Mesodermal cell (in vitro differentiated cells): ENCODE measurements around the gene CNIH4. TPM values are rescaled to one million over a fixed set of nuclear protein-coding genes. Genes with fewer than 3 reads are reported as not detected.
A peak's percentile ranks its signal among the peaks of the same experiment; 100 is the strongest.
"Not testable (repeated sequence)": the region's sequence is repeated elsewhere in the genome, so short reads cannot be mapped to it uniquely, and the experiment has no call there.

Experiments used
- H3K27ac ChIP-seq: 2 replicates; pipeline ENCODE4 v1.7.0; 2013; ENCODE audit warnings: mild to moderate bottlenecking, low read depth, low read length, moderate library complexity; ENCODE audit not compliant: severe bottlenecking
- H3K36me3 ChIP-seq: 2 replicates; pipeline ENCODE4 v1.7.1; 2013; ENCODE audit warnings: mild to moderate bottlenecking, low read length, moderate library complexity; ENCODE audit not compliant: control insufficient read depth, insufficient read depth
- H3K4me1 ChIP-seq: one replicate; pipeline ENCODE4 v1.7.1; 2013; ENCODE audit warnings: mild to moderate bottlenecking, low read length; ENCODE audit not compliant: insufficient read depth, control insufficient read depth, poor library complexity, severe bottlenecking
- H3K4me3 ChIP-seq: 2 replicates; pipeline ENCODE4 v1.7.0; 2013; ENCODE audit warnings: low read length, control low read depth, mild to moderate bottlenecking; ENCODE audit not compliant: insufficient read depth, poor library complexity, severe bottlenecking; ENCODE audit errors: extremely low read depth
- H3K9me3 ChIP-seq: 2 replicates; pipeline ENCODE4 v1.7.1; 2013; ENCODE audit warnings: mild to moderate bottlenecking, low read length, moderate library complexity; ENCODE audit not compliant: control insufficient read depth
- WGBS, 2 experiments: methylation state at CpG; one replicate each; pipeline ENCODE4 v1.1.5; 2013; ENCODE audit warnings: missing lambda C conversion rate in 2 of 2; ENCODE audit not compliant: insufficient coverage in 2 of 2; 5-methylcytosine and 5-hydroxymethylcytosine counted together
- polyA plus RNA-seq, 2 experiments: library from polyadenylated mRNA; stranded (reverse); fragments of 50-300 nt; gene quantifications; one replicate each; pipeline ENCODE4 v1.2.3, GENCODE V29; 2013

CNIH4 gene
- 117 TPM for polyA plus RNA-seq (2013, experiment 1 of 2)
- 125 TPM for polyA plus RNA-seq (2013, experiment 2 of 2)

- H3K4me3 ChIP-seq: peak within 1 kb of the TSS; percentile 85
- H3K9me3 ChIP-seq: no peaks in the 10 kb centered on the region
- 0% methylated on average over 52 to 66 of the region's 78 CpGs for WGBS, 2 experiments
- peaks cover 9% of the 10 kb centered on the region for H3K4me1 ChIP-seq
- H3K27ac ChIP-seq: peak within 1 kb of the TSS; percentile 36
- H3K36me3 ChIP-seq: peaks cover 30% of the 10 kb centered on the region
Observed at GRCh38 chr1:224356685-224357625, at the start of gene CNIH4. Gene CNIH4, plus strand, starts transcription at chr1:224356879. Its CDS starts 46 bp downstream, at chr1:224356925.

GRCh38 chr1:224308064-224308463, 48.6 kb upstream of the CNIH4 start:
- Histone ChIP-seq H3K9me3 (no peaks in the 10 kb centered on the region), H3K27ac (no peak overlapping the region), H3K36me3 (peaks cover 81% of the 10 kb centered on the region), H3K4me3 (no peak overlapping the region), H3K4me1 (no peaks in the 10 kb centered on the region)
- WGBS, 2 experiments: 92 to 93% methylated on average over 1 of the region's 3 CpGs

- H3K36me3 ChIP-seq: peaks cover 80% of the 10 kb centered on the region
- not testable (repeated sequence) for H3K27ac ChIP-seq, H3K9me3 ChIP-seq, H3K4me1 ChIP-seq, H3K4me3 ChIP-seq
- WGBS, 2 experiments: 83% methylated on average over 1 of the region's 1 CpG; no CpG with 5 or more reads in 1 of the 2 experiments
Observed at GRCh38 chr1:224311503-224311902, 45.2 kb upstream of the CNIH4 start.

- Histone ChIP-seq H3K4me1 (no peaks in the 10 kb centered on the region), H3K4me3 (no peak overlapping the region), H3K9me3 (no peaks in the 10 kb centered on the region), H3K27ac (no peak overlapping the region), H3K36me3 (peaks cover 81% of the 10 kb centered on the region)
- no CpG with 5 or more reads among the region's 2 CpGs for WGBS, 2 experiments
Observed at GRCh38 chr1:224312025-224312424, 44.7 kb upstream of the CNIH4 start.

GRCh38 chr1:224317383-224318045, 39.2 kb upstream of the CNIH4 start:
- no peak overlapping the region for H3K27ac ChIP-seq
- H3K4me3 ChIP-seq: no peak overlapping the region
- no peaks in the 10 kb centered on the region for H3K4me1 ChIP-seq
- WGBS, 2 experiments: 89% methylated on average over 3 of the region's 4 CpGs; no CpG with 5 or more reads in 1 of the 2 experiments
- H3K9me3 ChIP-seq: no peaks in the 10 kb centered on the region
- peaks cover 54% of the 10 kb centered on the region for H3K36me3 ChIP-seq

- Histone ChIP-seq H3K27ac (no peak overlapping the region), H3K4me1 (no peaks in the 10 kb centered on the region), H3K4me3 (no peak overlapping the region), H3K9me3 (no peaks in the 10 kb centered on the region), H3K36me3 (peaks cover 42% of the 10 kb centered on the region)
- no CpG with 5 or more reads among the region's 2 CpGs for WGBS, 2 experiments
Observed at GRCh38 chr1:224321706-224322105, 35.0 kb upstream of the CNIH4 start.

GRCh38 chr1:224325959-224326358, 30.7 kb upstream of the CNIH4 start:
- Histone ChIP-seq H3K4me3 (no peak overlapping the region), H3K4me1 (peaks cover 4% of the 10 kb centered on the region), H3K9me3 (no peaks in the 10 kb centered on the region), H3K27ac (no peak overlapping the region), H3K36me3 (peaks cover 32% of the 10 kb centered on the region)
- no CpG with 5 or more reads among the region's 1 CpG for WGBS, 2 experiments

- H3K4me3 ChIP-seq: peak overlapping the region; percentile 87
- H3K4me1 ChIP-seq: peaks cover 4% of the 10 kb centered on the region
Observed at GRCh38 chr1:224328644-224329043, 28.0 kb upstream of the CNIH4 start.

GRCh38 chr1:224329484-224329841, 27.2 kb upstream of the CNIH4 start:
- H3K4me3 ChIP-seq: peak overlapping the region; percentile 87
- H3K27ac ChIP-seq: peak overlapping the region; percentile 93
- H3K9me3 ChIP-seq: no peaks in the 10 kb centered on the region
- peaks cover 4% of the 10 kb centered on the region for H3K4me1 ChIP-seq
- H3K36me3 ChIP-seq: peaks cover 22% of the 10 kb centered on the region
- WGBS, 2 experiments: 0% methylated on average over 3 to 4 of the region's 7 CpGs

More at GRCh38 chr1:224328644-224329043, 28.0 kb upstream of the CNIH4 start:
- Histone ChIP-seq H3K9me3 (no peaks in the 10 kb centered on the region), H3K36me3 (peaks cover 24% of the 10 kb centered on the region), H3K27ac (no peak overlapping the region)
- WGBS, 2 experiments: 93 to 100% methylated on average over 1 to 4 of the region's 6 CpGs

- Histone ChIP-seq H3K4me3 (peak within 1 kb of the TSS; percentile 87), H3K9me3 (no peaks in the 10 kb centered on the region), H3K27ac (peak within 1 kb of the TSS; percentile 93), H3K36me3 (peaks cover 16% of the 10 kb centered on the region), H3K4me1 (peaks cover 4% of the 10 kb centered on the region)
- 0% methylated on average over 41 to 46 of the region's 52 CpGs for WGBS, 2 experiments
Observed at GRCh38 chr1:224329842-224330753, 26.6 kb upstream of the CNIH4 start, which contains the start of gene NVL. Gene NVL, minus strand, starts transcription at chr1:224330172. Its CDS starts 45 bp downstream, at chr1:224330127.
